Esophagus muscularis mucosa (tissue), 4 donors: ENCODE results near the gene SF3B5.

Source experiments
- EP300 ChIP-seq: sonication (generic); formaldehyde crosslinking; IDR thresholded peaks from one replicate; pipeline ENCODE4 v1.6.1; 2017; ENCODE audit warnings: antibody characterized with exemption
- POLR2A ChIP-seq: fragments of 450-650 bp; IDR thresholded peaks from one replicate; pipeline ENCODE4 v1.6.1; 2017; ENCODE audit warnings: antibody characterized with exemption, moderate library complexity, mild to moderate bottlenecking, low read depth
- POLR2AphosphoS5 ChIP-seq, 2 donors: sonication (generic); formaldehyde crosslinking; IDR thresholded peaks; one replicate each; pipeline ENCODE4 v1.6.1; 2017; ENCODE audit warnings: antibody characterized with exemption in 2 of 2
- TF ChIP-seq, protein P1 (sequence below), 3 experiments: fragments of 200-600 bp in 2 of 3; fragments of 450-650 bp in 1 of 3; sonication (generic) in 2 of 3; IDR thresholded peaks; one replicate each; pipeline ENCODE4 v1.5.1; 2017 to 2019; ENCODE audit warnings: antibody characterized with exemption in 3 of 3, mild to moderate bottlenecking in 2 of 3, moderate library complexity in 1 of 3

DNA sequence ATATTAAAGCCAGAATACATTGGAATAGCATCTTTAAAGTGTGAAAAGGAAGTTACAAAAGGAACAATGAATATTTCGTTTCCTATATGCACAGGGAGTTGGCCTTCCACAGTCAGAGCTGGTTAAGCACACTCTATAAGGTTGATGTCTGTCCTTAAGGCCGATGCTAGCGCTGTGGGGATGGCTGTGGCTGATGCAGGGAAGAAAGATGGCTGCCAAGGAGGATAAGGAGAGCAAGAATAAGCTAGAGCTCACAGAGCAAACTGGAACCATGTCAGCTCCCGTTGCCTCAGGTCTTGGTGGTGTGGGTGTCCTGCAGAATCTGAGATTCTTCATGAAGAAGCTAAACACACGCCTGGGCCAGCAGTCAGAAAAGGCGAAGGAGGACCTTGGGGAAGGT lies 34.1 kb upstream of the SF3B5 start:
- TF ChIP-seq POLR2A: no peak
- TF ChIP-seq EP300: no peak
- TF ChIP-seq, protein P1, sequence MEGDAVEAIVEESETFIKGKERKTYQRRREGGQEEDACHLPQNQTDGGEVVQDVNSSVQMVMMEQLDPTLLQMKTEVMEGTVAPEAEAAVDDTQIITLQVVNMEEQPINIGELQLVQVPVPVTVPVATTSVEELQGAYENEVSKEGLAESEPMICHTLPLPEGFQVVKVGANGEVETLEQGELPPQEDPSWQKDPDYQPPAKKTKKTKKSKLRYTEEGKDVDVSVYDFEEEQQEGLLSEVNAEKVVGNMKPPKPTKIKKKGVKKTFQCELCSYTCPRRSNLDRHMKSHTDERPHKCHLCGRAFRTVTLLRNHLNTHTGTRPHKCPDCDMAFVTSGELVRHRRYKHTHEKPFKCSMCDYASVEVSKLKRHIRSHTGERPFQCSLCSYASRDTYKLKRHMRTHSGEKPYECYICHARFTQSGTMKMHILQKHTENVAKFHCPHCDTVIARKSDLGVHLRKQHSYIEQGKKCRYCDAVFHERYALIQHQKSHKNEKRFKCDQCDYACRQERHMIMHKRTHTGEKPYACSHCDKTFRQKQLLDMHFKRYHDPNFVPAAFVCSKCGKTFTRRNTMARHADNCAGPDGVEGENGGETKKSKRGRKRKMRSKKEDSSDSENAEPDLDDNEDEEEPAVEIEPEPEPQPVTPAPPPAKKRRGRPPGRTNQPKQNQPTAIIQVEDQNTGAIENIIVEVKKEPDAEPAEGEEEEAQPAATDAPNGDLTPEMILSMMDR (IDR thresholded peaks at IDR 0.05): no peak
- TF ChIP-seq POLR2AphosphoS5 (IDR thresholded peaks at IDR 0.05): no peak
